IgD-negative memory B cell (primary cell): ENCODE data around the gene KIF6. TPM values are rescaled to one million over a fixed set of nuclear protein-coding genes. Genes with fewer than 3 reads are reported as not detected.
"Not testable (repeated sequence)": the region's sequence is repeated elsewhere in the genome, so short reads cannot be mapped to it uniquely, and the experiment has no call there.

ENCODE experiments used
- H3K27ac Mint-ChIP-seq, 3 donors: one replicate each; pipeline ENCODE4 v1.8.0; 2020 to 2022; ENCODE audit warnings: mild to moderate bottlenecking in 3 of 3, mixed read lengths in 3 of 3, moderate library complexity in 1 of 3
- H3K27me3 Mint-ChIP-seq: one replicate; pipeline ENCODE4 v1.8.0; 2021; ENCODE audit warnings: mixed read lengths
- H3K36me3 Mint-ChIP-seq: one replicate; pipeline ENCODE4 v1.8.0; 2020; ENCODE audit warnings: mild to moderate bottlenecking, mixed read lengths
- H3K4me1 Mint-ChIP-seq, 3 donors: one replicate each; pipeline ENCODE4 v1.8.0; 2020 to 2022; ENCODE audit warnings: mixed read lengths in 3 of 3, mild to moderate bottlenecking in 1 of 3
- H3K4me3 Mint-ChIP-seq, 4 donors: one replicate each; pipeline ENCODE4 v1.8.0; 2020 to 2022; ENCODE audit warnings: mild to moderate bottlenecking in 4 of 4, mixed read lengths in 4 of 4, moderate library complexity in 3 of 4
- H3K9me3 Mint-ChIP-seq, 3 donors: one replicate each; pipeline ENCODE4 v1.8.0; 2020 to 2021; ENCODE audit warnings: mixed read lengths in 3 of 3, mild to moderate bottlenecking in 1 of 3
- polyA plus RNA-seq: library from polyadenylated mRNA; unstranded; fragments of 300-500 nt; fragmentation: Illumina TruSeq; gene quantifications from one replicate; pipeline ENCODE4 v1.2.3, GENCODE V29; 2021

The KIF6 gene
- polyA plus RNA-seq, 1 donor from 2014 or later, result not detected

- Mint-ChIP-seq H3K27ac (no peak overlapping the region), H3K36me3 (peaks cover 3% of the 10 kb centered on the region), H3K27me3 (peaks cover 2% of the 10 kb centered on the region), H3K4me1 (no peaks in the 10 kb centered on the region), H3K4me3 (no peak overlapping the region), H3K9me3 (peaks cover 0 to 2% (median 0%) of the 10 kb centered on the region in 3 donors)
Observed at GRCh38 chr6:39546731-39547130, 178.5 kb downstream of the KIF6 start.

GRCh38 chr6:39543950-39544349, 181.3 kb downstream of the KIF6 start:
- peaks cover 2% of the 10 kb centered on the region for H3K27me3 Mint-ChIP-seq
- no peaks in the 10 kb centered on the region for H3K9me3 Mint-ChIP-seq
- H3K4me3 Mint-ChIP-seq, result no peak overlapping the region
- peaks cover 3% of the 10 kb centered on the region for H3K36me3 Mint-ChIP-seq
- H3K4me1 Mint-ChIP-seq, result no peaks in the 10 kb centered on the region
- no peak overlapping the region for H3K27ac Mint-ChIP-seq

- Mint-ChIP-seq H3K36me3 (peaks cover 3% of the 10 kb centered on the region), H3K27me3 (peaks cover 2% of the 10 kb centered on the region), H3K27ac (no peak overlapping the region), H3K4me1 (no peaks in the 10 kb centered on the region), H3K9me3 (no peaks in the 10 kb centered on the region), H3K4me3 (no peak overlapping the region)
Observed at GRCh38 chr6:39543095-39543494, 182.1 kb downstream of the KIF6 start.

DNA sequence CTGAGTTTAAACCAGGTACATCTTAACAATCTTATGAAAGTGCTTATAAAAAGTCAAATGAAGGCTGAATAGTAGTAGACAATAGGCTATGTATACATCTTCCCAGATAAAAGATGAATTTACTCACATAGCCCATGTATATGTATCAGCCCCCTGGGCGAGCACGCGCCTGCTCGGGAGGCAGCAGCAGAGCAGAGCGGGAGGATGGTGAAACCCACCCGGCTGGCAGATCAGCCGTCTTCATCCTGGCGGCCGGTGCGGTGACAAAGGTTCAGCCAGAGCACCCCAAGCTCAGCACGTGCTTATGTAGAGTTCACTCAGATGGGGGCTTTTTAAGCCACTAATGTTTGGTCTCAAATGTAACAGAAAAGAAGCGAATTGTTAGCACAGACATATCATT, 184.8 kb downstream of the KIF6 start:
- H3K4me1 Mint-ChIP-seq, result no peaks in the 10 kb centered on the region
- H3K9me3 Mint-ChIP-seq, result no peaks in the 10 kb centered on the region
- H3K27me3 Mint-ChIP-seq, result no peaks in the 10 kb centered on the region
- H3K27ac Mint-ChIP-seq, result no peak overlapping the region
- peaks cover 3% of the 10 kb centered on the region for H3K36me3 Mint-ChIP-seq
- no peak overlapping the region for H3K4me3 Mint-ChIP-seq

- Mint-ChIP-seq H3K4me3 (peak overlapping the region in 3 of 4 donors; percentile 69 to 88 (median 87)), H3K27ac (peak overlapping the region in 2 of 3 donors; percentile 24 to 85), H3K9me3 (peaks cover 0 to 4% (median 3%) of the 10 kb centered on the region in 3 donors), H3K36me3 (peaks cover 4% of the 10 kb centered on the region), H3K4me1 (peaks cover 9 to 16% (median 12%) of the 10 kb centered on the region in 3 donors), H3K27me3 (peaks cover 7% of the 10 kb centered on the region)
Observed at GRCh38 chr6:39530201-39530759, 194.9 kb downstream of the KIF6 start.

- Mint-ChIP-seq H3K27ac (no peak overlapping the region), H3K4me1 (peaks cover 9 to 16% (median 12%) of the 10 kb centered on the region in 3 donors), H3K4me3 (no peak overlapping the region), H3K9me3 (peaks cover 0 to 4% (median 3%) of the 10 kb centered on the region in 3 donors), H3K27me3 (peaks cover 8% of the 10 kb centered on the region), H3K36me3 (peaks cover 2% of the 10 kb centered on the region)
Observed at GRCh38 chr6:39527792-39528564, 197.2 kb downstream of the KIF6 start.

- Mint-ChIP-seq H3K9me3 (peaks cover 0 to 3% (median 2%) of the 10 kb centered on the region in 3 donors), H3K36me3 (no peaks in the 10 kb centered on the region), H3K4me3 (no peak overlapping the region), H3K4me1 (peaks cover 0 to 2% (median 0%) of the 10 kb centered on the region in 3 donors), H3K27me3 (peaks cover 7% of the 10 kb centered on the region), H3K27ac (no peak overlapping the region)
Observed at GRCh38 chr6:39524007-39524406, 201.2 kb downstream of the KIF6 start.

DNA sequence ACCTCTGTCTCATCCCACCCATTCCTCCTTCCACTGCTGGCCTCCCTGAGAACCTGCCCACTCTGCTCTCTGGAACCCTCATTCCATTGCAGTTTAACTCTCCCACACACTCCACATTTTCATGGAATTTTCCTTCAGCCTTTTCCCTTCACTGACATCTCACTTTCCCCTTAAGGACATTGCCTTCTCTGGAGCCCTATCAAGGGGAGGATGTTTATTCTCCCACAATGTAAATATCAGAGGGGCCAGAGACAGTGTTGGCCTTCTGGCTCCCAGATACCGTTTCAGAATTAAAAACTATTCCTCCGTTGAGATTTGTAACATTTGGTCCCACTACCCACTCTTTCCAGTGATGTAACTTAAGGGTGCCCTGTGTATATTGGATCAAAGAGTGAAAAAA, 203.2 kb downstream of the KIF6 start:
- Mint-ChIP-seq H3K27me3 (peaks cover 4% of the 10 kb centered on the region), H3K36me3 (no peaks in the 10 kb centered on the region)

DNA sequence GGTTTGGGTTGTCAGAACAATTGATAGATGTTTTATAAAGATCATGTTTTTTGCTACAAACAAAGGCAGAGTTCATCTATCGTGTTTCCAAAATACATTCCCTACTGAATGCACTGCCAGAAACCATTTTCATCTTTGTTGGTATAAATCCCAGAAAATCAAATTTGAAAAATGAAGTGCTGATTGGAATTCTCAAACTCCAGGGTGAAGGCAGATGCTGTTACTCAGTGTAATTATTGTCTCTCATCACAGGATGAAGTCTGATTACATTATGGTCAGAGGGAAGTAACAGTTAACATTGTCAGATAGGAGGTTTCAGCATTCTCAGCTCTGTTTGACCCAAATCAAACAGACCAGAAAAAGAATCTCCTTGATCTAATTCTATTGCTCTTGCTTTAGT, 204.3 kb downstream of the KIF6 start:
- H3K4me1 Mint-ChIP-seq, result no peaks in the 10 kb centered on the region
- no peak overlapping the region for H3K4me3 Mint-ChIP-seq
- peaks cover 0 to 2% (median 1%) of the 10 kb centered on the region in 3 donors for H3K9me3 Mint-ChIP-seq
- H3K27me3 Mint-ChIP-seq, result peaks cover 2% of the 10 kb centered on the region
- no peak overlapping the region for H3K27ac Mint-ChIP-seq
- H3K36me3 Mint-ChIP-seq, result no peaks in the 10 kb centered on the region

More for the DNA sequence above, 203.2 kb downstream of the KIF6 start:
- peaks cover 0 to 3% (median 2%) of the 10 kb centered on the region in 3 donors for H3K9me3 Mint-ChIP-seq
- H3K27ac Mint-ChIP-seq, result no peak overlapping the region
- no peaks in the 10 kb centered on the region for H3K4me1 Mint-ChIP-seq
- H3K4me3 Mint-ChIP-seq, result no peak overlapping the region

- Mint-ChIP-seq H3K4me3 (no peak overlapping the region), H3K27me3 (peaks cover 2% of the 10 kb centered on the region), H3K27ac (no peak overlapping the region), H3K4me1 (no peaks in the 10 kb centered on the region), H3K9me3 (no peaks in the 10 kb centered on the region), H3K36me3 (no peaks in the 10 kb centered on the region)
Observed at GRCh38 chr6:39520411-39520810, 204.8 kb downstream of the KIF6 start.

DNA sequence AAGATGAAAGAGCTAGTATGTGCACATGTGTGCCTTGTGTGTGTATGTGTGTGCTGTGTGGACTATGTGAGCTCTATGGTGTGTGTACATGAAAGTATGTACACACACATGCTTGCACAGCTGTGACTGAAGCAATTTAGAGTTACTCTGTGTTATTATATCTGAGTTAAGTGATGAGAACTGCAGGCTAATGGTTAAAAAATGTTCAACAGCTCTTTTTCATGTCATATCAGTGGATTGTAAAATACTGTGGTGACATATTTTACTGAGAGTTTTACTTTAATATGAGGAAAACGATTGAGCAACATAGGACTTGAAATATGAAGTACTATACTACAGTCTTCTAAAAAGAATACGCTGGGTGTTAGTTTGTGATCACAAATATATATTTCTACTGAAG, 207.0 kb downstream of the KIF6 start:
- Mint-ChIP-seq H3K9me3 (no peaks in the 10 kb centered on the region), H3K4me1 (no peaks in the 10 kb centered on the region), H3K36me3 (no peaks in the 10 kb centered on the region), H3K27me3 (no peaks in the 10 kb centered on the region), H3K27ac (no peak overlapping the region), H3K4me3 (no peak overlapping the region)

DNA sequence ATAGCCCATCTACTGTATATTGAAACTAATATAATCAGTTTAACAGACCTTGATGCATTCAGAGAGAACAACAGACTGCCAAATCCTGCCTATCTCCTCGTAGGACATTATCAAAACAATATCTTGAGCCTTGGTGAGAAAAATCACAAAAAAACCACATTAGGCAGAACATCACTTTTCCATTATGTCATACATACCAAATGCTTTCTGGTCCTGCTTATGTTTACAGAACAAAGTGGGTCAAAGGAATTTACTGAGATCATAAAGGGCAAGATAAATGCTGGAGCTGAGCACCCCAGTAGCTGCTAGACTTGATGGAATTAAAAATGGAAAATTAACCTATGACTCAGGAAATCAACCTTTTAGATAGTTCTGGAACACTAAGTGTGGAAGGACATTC, 207.5 kb downstream of the KIF6 start:
- Mint-ChIP-seq H3K27ac (no peak overlapping the region), H3K36me3 (no peaks in the 10 kb centered on the region), H3K27me3 (no peaks in the 10 kb centered on the region), H3K4me1 (no peaks in the 10 kb centered on the region), H3K4me3 (no peak overlapping the region), H3K9me3 (no peaks in the 10 kb centered on the region)

DNA sequence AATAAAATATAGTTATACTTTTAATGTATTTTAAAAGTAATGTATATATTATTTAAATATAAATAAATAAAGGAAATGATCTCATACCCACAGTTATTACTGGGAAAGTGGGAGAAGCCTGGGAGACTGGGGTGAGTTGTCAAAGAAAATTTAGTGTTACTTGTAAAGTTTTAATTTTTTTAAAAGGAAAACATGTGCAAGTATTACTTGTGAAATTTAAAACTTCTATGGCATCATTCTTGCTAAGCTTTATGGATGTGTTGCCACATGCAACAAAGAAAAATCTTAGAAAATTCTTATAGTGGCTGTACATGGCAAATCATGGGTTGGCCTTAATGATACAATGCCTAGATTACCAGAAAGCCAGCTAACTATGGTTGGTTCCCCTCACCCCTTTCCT, 208.7 kb downstream of the KIF6 start:
- H3K27me3 Mint-ChIP-seq, result peaks cover 3% of the 10 kb centered on the region
- no peaks in the 10 kb centered on the region for H3K36me3 Mint-ChIP-seq
- no peak overlapping the region for H3K27ac Mint-ChIP-seq

GRCh38 chr6:39515471-39515870, 209.7 kb downstream of the KIF6 start:
- Mint-ChIP-seq H3K27me3 (peaks cover 3% of the 10 kb centered on the region), H3K27ac (no peak overlapping the region), H3K4me1 (no peaks in the 10 kb centered on the region), H3K9me3 (peaks cover 0 to 4% (median 0%) of the 10 kb centered on the region in 3 donors), H3K36me3 (no peaks in the 10 kb centered on the region), H3K4me3 (no peak overlapping the region)

More for the DNA sequence above, 208.7 kb downstream of the KIF6 start:
- Mint-ChIP-seq H3K4me3 (no peak overlapping the region), H3K9me3 (no peaks in the 10 kb centered on the region), H3K4me1 (no peaks in the 10 kb centered on the region)

- Mint-ChIP-seq H3K4me1 (no peaks in the 10 kb centered on the region), H3K27me3 (peaks cover 3% of the 10 kb centered on the region), H3K36me3 (no peaks in the 10 kb centered on the region), H3K27ac (no peak overlapping the region), H3K4me3 (no peak overlapping the region), H3K9me3 (peaks cover 0 to 4% (median 0%) of the 10 kb centered on the region in 3 donors)
Observed at GRCh38 chr6:39515006-39515405, 210.2 kb downstream of the KIF6 start.

DNA sequence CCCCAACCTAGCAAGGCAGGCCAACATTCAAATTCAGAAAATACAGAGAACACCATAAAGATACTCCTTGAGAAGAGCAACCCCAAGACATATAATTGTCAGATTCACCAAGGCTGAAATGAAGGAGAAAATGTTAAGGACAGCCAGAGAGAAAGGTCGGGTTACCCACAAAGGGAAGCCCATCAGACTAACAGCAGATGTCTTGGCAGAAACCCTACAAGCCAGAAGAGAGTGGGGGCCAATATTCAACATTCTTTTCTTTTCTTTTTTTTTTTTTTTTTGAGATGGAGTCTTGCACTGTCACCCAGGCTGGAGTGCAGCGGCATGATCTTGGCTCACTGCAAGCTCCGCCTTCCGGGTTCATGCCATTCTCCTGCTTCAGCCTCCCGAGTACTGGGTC, 215.4 kb downstream of the KIF6 start:
- not testable (repeated sequence) for H3K27me3 Mint-ChIP-seq, H3K4me3 Mint-ChIP-seq, H3K36me3 Mint-ChIP-seq, H3K9me3 Mint-ChIP-seq, H3K4me1 Mint-ChIP-seq, H3K27ac Mint-ChIP-seq
